ENCODE data around the gene MON1B.

MON1B gene

GRCh38 chr16:77158293-77158692, 32.7 kb upstream of the MON1B start:
- TF ChIP-seq YY1 (IDR thresholded peaks at IDR 0.05; ENCODE audit: low read depth), result no peak
- TF ChIP-seq ZBTB7A (IDR thresholded peaks at IDR 0.05; ENCODE audit: low read depth), result no peak
- TF ChIP-seq RAD21 (IDR thresholded peaks at IDR 0.05; ENCODE audit: low read depth), result no peak
- TF ChIP-seq EP300 (IDR thresholded peaks at IDR 0.05; ENCODE audit: borderline replicate concordance), result no peak
- TF ChIP-seq TCF12 (IDR thresholded peaks at IDR 0.05; ENCODE audit: low read depth), result no peak
- no peak for TF ChIP-seq CEBPB (IDR thresholded peaks at IDR 0.05)
- no peak for TF ChIP-seq USF1 (IDR thresholded peaks at IDR 0.05)
- no peak for TF ChIP-seq CREB1 (IDR thresholded peaks at IDR 0.05; ENCODE audit: low read depth)
- TF ChIP-seq, protein P1, sequence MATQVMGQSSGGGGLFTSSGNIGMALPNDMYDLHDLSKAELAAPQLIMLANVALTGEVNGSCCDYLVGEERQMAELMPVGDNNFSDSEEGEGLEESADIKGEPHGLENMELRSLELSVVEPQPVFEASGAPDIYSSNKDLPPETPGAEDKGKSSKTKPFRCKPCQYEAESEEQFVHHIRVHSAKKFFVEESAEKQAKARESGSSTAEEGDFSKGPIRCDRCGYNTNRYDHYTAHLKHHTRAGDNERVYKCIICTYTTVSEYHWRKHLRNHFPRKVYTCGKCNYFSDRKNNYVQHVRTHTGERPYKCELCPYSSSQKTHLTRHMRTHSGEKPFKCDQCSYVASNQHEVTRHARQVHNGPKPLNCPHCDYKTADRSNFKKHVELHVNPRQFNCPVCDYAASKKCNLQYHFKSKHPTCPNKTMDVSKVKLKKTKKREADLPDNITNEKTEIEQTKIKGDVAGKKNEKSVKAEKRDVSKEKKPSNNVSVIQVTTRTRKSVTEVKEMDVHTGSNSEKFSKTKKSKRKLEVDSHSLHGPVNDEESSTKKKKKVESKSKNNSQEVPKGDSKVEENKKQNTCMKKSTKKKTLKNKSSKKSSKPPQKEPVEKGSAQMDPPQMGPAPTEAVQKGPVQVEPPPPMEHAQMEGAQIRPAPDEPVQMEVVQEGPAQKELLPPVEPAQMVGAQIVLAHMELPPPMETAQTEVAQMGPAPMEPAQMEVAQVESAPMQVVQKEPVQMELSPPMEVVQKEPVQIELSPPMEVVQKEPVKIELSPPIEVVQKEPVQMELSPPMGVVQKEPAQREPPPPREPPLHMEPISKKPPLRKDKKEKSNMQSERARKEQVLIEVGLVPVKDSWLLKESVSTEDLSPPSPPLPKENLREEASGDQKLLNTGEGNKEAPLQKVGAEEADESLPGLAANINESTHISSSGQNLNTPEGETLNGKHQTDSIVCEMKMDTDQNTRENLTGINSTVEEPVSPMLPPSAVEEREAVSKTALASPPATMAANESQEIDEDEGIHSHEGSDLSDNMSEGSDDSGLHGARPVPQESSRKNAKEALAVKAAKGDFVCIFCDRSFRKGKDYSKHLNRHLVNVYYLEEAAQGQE (IDR thresholded peaks at IDR 0.05; ENCODE audit: low read depth), result no peak
- no peak for TF ChIP-seq FOXM1 (IDR thresholded peaks at IDR 0.05; ENCODE audit: borderline replicate concordance, low read depth)
- TF ChIP-seq MAX (IDR thresholded peaks at IDR 0.05), result no peak
- TF ChIP-seq NFIC (IDR thresholded peaks at IDR 0.05), result no peak
- TF ChIP-seq EGR1 (IDR thresholded peaks at IDR 0.05), result no peak
- no peak for TF ChIP-seq TAF1 (IDR thresholded peaks at IDR 0.05; ENCODE audit: low read depth)
- TF ChIP-seq TEAD4 (IDR thresholded peaks at IDR 0.05), result no peak

- no peak for TF ChIP-seq USF1 (IDR thresholded peaks at IDR 0.05)
- no peak for TF ChIP-seq TEAD4 (IDR thresholded peaks at IDR 0.05)
- TF ChIP-seq MAX (IDR thresholded peaks at IDR 0.05), result no peak
- no peak for TF ChIP-seq RAD21 (IDR thresholded peaks at IDR 0.05; ENCODE audit: low read depth)
- no peak for TF ChIP-seq CEBPB (IDR thresholded peaks at IDR 0.05)
- TF ChIP-seq TCF12 (IDR thresholded peaks at IDR 0.05; ENCODE audit: low read depth), result no peak
- TF ChIP-seq YY1 (IDR thresholded peaks at IDR 0.05; ENCODE audit: low read depth), result no peak
- TF ChIP-seq ZBTB7A (IDR thresholded peaks at IDR 0.05; ENCODE audit: low read depth), result no peak
- no peak for TF ChIP-seq EGR1 (IDR thresholded peaks at IDR 0.05)
- TF ChIP-seq FOXM1 (IDR thresholded peaks at IDR 0.05; ENCODE audit: borderline replicate concordance, low read depth), result no peak
- TF ChIP-seq EP300 (IDR thresholded peaks at IDR 0.05; ENCODE audit: borderline replicate concordance), result no peak
These were observed 26.0 kb upstream of the MON1B start for GRCh38 chr16:77165006-77165405.

DNA sequence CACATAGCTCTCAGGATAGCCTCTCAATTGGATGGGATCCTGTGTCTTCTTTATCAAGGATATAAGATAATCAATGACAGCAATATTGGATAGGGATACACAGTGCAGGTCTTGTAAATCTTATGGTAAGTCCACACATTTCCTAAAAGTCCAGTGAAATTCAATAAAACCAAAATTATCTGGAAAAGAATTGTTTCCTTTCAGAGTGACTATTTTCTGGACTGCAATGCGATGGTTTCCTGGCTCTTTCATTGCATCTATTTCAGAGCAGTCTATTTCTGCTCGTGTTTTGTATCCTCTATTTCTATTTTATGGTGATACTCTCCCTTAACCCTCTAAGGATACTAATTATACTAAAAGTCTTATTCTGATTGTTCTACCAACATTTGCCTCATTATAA, 24.3 kb upstream of the MON1B start:
- TF ChIP-seq FOXM1 (IDR thresholded peaks at IDR 0.05; ENCODE audit: borderline replicate concordance, low read depth), result no peak
- no peak for TF ChIP-seq EGR1 (IDR thresholded peaks at IDR 0.05)
- TF ChIP-seq CEBPB (IDR thresholded peaks at IDR 0.05), result no peak
- no peak for TF ChIP-seq NFIC (IDR thresholded peaks at IDR 0.05)
- TF ChIP-seq USF1 (IDR thresholded peaks at IDR 0.05), result no peak
- no peak for TF ChIP-seq TEAD4 (IDR thresholded peaks at IDR 0.05)
- no peak for TF ChIP-seq MAX (IDR thresholded peaks at IDR 0.05)

- TF ChIP-seq TAF1 (IDR thresholded peaks at IDR 0.05; ENCODE audit: low read depth) (no peak), USF1 (IDR thresholded peaks at IDR 0.05) (no peak), NFIC (IDR thresholded peaks at IDR 0.05) (no peak), YY1 (IDR thresholded peaks at IDR 0.05; ENCODE audit: low read depth) (no peak), MAX (IDR thresholded peaks at IDR 0.05) (no peak), ZBTB7A (IDR thresholded peaks at IDR 0.05; ENCODE audit: low read depth) (no peak)
These were observed 22.1 kb upstream of the MON1B start for GRCh38 chr16:77168901-77169300.

GRCh38 chr16:77169650-77170236, 21.2 kb upstream of the MON1B start:
- TF ChIP-seq RAD21 (IDR thresholded peaks at IDR 0.05; ENCODE audit: low read depth), result peak; percentile 77
- TF ChIP-seq, protein P1 (IDR thresholded peaks at IDR 0.05; ENCODE audit: low read depth), result no peak

Data from Ishikawa (cell line).